Measurements from ENCODE around the gene TPPP3.

TPPP3 gene

GRCh38 chr16:67400901-67401300 is 7.6 kb upstream of the TPPP3 start:
- Histone ChIP-seq H3F3A (ENCODE audit: insufficient read depth, low read length) (no peaks in the 10 kb centered on the region), H3K4me3 (ENCODE audit: low read length) (no peak overlapping the region), H2AFZ (ENCODE audit: low read length) (no peak overlapping the region)

DNA sequence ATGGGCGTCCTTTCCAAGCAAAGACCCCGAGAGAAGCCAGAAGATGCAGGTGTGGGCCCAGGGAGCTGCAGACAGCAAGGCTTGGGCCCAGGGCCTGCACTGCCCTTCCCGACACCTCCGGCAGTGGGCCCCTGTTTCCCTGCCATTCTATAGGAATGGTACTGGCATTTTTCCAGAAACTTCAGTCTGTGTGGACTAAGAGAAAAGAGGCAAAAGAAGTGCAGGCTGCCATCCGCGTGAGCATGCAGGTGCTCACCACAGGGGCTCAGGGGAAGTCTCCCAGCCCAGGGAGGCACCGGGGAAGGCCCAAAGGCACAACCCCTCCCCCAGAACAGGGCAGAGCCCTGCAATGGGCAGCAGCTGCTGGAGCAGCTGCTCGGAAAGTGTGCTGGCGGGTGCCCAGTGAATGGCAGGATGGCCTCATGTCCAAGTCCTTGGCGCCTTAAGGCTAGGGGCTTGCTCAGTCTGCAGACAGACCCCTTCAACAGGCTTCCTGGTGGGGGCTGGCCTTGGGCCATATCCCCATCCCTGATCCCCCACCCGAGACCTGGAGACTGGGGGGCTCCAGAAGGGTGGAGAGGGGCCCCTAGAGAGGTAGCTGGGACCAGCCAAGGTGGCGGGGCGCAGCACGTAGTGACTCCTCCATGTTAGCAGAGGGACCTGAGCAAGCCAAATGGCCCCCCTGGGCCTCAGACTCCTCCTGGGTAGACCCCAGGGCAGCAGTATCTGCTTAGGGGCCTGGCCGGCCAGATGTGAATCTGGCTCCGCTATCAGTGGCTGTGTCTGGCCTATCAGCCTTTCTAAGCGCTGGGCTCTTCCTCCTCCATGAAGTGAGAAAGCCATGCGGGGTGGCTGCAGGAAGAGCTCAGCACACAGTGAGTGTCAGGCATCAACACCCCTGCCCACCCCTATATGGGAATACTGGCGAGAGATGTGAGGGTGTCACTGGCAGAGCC is 6.7 kb upstream of the TPPP3 start:
- Histone ChIP-seq H3K4me1 (ENCODE audit: low read length) (peaks cover 6% of the 10 kb centered on the region), H3K9me3 (replicated peaks; ENCODE audit: insufficient read depth, low read length) (no peaks in the 10 kb centered on the region), H3K4me3 (ENCODE audit: low read length) (no peak overlapping the region), H3K9ac (ENCODE audit: low read length) (no peak overlapping the region), H3F3A (ENCODE audit: insufficient read depth, low read length) (no peaks in the 10 kb centered on the region), H3K36me3 (replicated peaks; ENCODE audit: insufficient read depth, low read length) (no peaks in the 10 kb centered on the region), H3K27me3 (replicated peaks; ENCODE audit: insufficient read depth, low read length) (peaks cover 7% of the 10 kb centered on the region), H4K20me1 (ENCODE audit: insufficient read depth, low read length) (no peaks in the 10 kb centered on the region), H3K27ac (ENCODE audit: low read length) (no peak overlapping the region), H3K9me2 (replicated peaks; ENCODE audit: insufficient read depth, low read length) (no peaks in the 10 kb centered on the region), H3K79me2 (ENCODE audit: low read length) (no peaks in the 10 kb centered on the region), H2AFZ (ENCODE audit: low read length) (no peak overlapping the region; the same call in 1 of the 2 replicates), H3K4me2 (ENCODE audit: low read depth, low read length) (no peak overlapping the region; the same call in 1 of the 2 replicates)
- TF ChIP-seq EZH2phosphoT487 (IDR thresholded peaks at IDR 0.05; ENCODE audit: low read length) (no peak), EZH2 (optimal IDR thresholded peaks at IDR 0.05; ENCODE audit: low read depth, low read length) (no peak)
- TF ChIP-seq, protein P1, sequence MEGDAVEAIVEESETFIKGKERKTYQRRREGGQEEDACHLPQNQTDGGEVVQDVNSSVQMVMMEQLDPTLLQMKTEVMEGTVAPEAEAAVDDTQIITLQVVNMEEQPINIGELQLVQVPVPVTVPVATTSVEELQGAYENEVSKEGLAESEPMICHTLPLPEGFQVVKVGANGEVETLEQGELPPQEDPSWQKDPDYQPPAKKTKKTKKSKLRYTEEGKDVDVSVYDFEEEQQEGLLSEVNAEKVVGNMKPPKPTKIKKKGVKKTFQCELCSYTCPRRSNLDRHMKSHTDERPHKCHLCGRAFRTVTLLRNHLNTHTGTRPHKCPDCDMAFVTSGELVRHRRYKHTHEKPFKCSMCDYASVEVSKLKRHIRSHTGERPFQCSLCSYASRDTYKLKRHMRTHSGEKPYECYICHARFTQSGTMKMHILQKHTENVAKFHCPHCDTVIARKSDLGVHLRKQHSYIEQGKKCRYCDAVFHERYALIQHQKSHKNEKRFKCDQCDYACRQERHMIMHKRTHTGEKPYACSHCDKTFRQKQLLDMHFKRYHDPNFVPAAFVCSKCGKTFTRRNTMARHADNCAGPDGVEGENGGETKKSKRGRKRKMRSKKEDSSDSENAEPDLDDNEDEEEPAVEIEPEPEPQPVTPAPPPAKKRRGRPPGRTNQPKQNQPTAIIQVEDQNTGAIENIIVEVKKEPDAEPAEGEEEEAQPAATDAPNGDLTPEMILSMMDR (IDR thresholded peaks at IDR 0.05; ENCODE audit: low read length): no peak
- DNase-seq: no peak

More at GRCh38 chr16:67400901-67401300, 7.6 kb upstream of the TPPP3 start:
- H3K9ac ChIP-seq (ENCODE audit: low read length): no peak overlapping the region
- no peaks in the 10 kb centered on the region for H3K9me2 ChIP-seq (replicated peaks; ENCODE audit: insufficient read depth, low read length)
- TF ChIP-seq, protein P1 (IDR thresholded peaks at IDR 0.05; ENCODE audit: low read length): no peak
- no peak for TF ChIP-seq EZH2phosphoT487 (IDR thresholded peaks at IDR 0.05; ENCODE audit: low read length)
- TF ChIP-seq EZH2 (optimal IDR thresholded peaks at IDR 0.05; ENCODE audit: low read depth, low read length): no peak
- no peak for DNase-seq
- H3K79me2 ChIP-seq (ENCODE audit: low read length): no peaks in the 10 kb centered on the region
- H3K27ac ChIP-seq (ENCODE audit: low read length): no peak overlapping the region
- H3K9me3 ChIP-seq (replicated peaks; ENCODE audit: insufficient read depth, low read length): no peaks in the 10 kb centered on the region
- no peak overlapping the region for H3K4me2 ChIP-seq (ENCODE audit: low read depth, low read length)
- peaks cover 6% of the 10 kb centered on the region for H3K4me1 ChIP-seq (ENCODE audit: low read length)
- H4K20me1 ChIP-seq (ENCODE audit: insufficient read depth, low read length): no peaks in the 10 kb centered on the region
- no peaks in the 10 kb centered on the region for H3K36me3 ChIP-seq (replicated peaks; ENCODE audit: insufficient read depth, low read length)
- H3K27me3 ChIP-seq (replicated peaks; ENCODE audit: insufficient read depth, low read length): no peaks in the 10 kb centered on the region

DNA sequence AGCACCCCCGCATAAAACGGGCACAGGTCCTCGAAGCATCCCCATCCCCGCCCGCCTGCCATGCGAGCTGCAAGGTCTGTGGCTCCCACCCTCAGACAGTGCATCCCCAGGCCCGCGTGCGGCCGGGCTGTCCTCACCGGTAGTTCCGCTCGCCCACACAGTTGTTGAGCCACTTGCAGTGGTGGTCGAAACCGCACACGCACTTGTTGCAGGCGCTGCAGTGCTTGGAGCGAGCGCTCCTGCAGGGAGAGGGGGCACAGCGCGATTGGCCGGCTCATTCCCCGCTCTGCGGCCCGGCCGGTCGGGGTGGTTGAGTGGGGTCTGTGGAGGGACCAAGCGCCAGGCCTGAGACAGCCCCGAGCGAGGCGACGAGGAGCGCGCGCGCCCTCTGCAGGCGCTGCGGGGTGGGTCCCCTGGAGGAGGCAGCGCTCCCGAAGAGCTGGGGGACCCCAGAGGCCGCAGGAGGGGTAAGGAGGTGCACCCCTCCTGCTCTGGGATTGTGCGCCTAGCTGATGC is 6.0 kb upstream of the TPPP3 start:
- H3K4me1 ChIP-seq (ENCODE audit: low read length): peaks cover 6% of the 10 kb centered on the region
- H2AFZ ChIP-seq (ENCODE audit: low read length): peak overlapping the region; percentile 56; the same call in 1 of the 2 replicates
- no peaks in the 10 kb centered on the region for H4K20me1 ChIP-seq (ENCODE audit: insufficient read depth, low read length)
- no peaks in the 10 kb centered on the region for H3K9me2 ChIP-seq (replicated peaks; ENCODE audit: insufficient read depth, low read length)
- DNase-seq: no peak
- H3K27me3 ChIP-seq (replicated peaks; ENCODE audit: insufficient read depth, low read length): peaks cover 14% of the 10 kb centered on the region
- peak overlapping the region; percentile 31; the same call in 1 of the 2 replicates for H3K4me3 ChIP-seq (ENCODE audit: low read length)
- no peaks in the 10 kb centered on the region for H3K36me3 ChIP-seq (replicated peaks; ENCODE audit: insufficient read depth, low read length)
- no peaks in the 10 kb centered on the region for H3K9me3 ChIP-seq (replicated peaks; ENCODE audit: insufficient read depth, low read length)
- no peaks in the 10 kb centered on the region for H3K79me2 ChIP-seq (ENCODE audit: low read length)
- peak overlapping the region; percentile 37; the same call in 1 of the 2 replicates for H3K4me2 ChIP-seq (ENCODE audit: low read depth, low read length)
- no peaks in the 10 kb centered on the region for H3F3A ChIP-seq (ENCODE audit: insufficient read depth, low read length)
- no peak overlapping the region for H3K27ac ChIP-seq (ENCODE audit: low read length)
- no peak for TF ChIP-seq EZH2 (optimal IDR thresholded peaks at IDR 0.05; ENCODE audit: low read depth, low read length)
- no peak for TF ChIP-seq EZH2phosphoT487 (IDR thresholded peaks at IDR 0.05; ENCODE audit: low read length)
- TF ChIP-seq, protein P1 (IDR thresholded peaks at IDR 0.05; ENCODE audit: low read length): peak; percentile 72
- no peak overlapping the region for H3K9ac ChIP-seq (ENCODE audit: low read length)

All from MM.1S (cell line).